IMR-90 (cell line): ENCODE results near the gene PCDHA1.

ENCODE experiments used
- BHLHE40 ChIP-seq: fragments of 150-350 bp; IDR thresholded peaks from 2 replicates; pipeline ENCODE4 v1.6.1; 2016; ENCODE audit warnings: mild to moderate bottlenecking, low read depth, low read length
- CTCF ChIP-seq: conservative IDR thresholded peaks from 2 replicates; pipeline ENCODE4 v1.5.1; 2012; ENCODE audit warnings: mild to moderate bottlenecking, low read depth, low read length, improper control_type of control experiment
- ELK1 ChIP-seq: fragments of 150-350 bp; IDR thresholded peaks from 2 replicates; pipeline ENCODE4 v1.6.1; 2016; ENCODE audit warnings: low read depth, mild to moderate bottlenecking, low read length, moderate library complexity, borderline replicate concordance
- FOS ChIP-seq: fragments of 150-350 bp; IDR thresholded peaks from 2 replicates; pipeline ENCODE4 v1.6.1; 2016; ENCODE audit warnings: low read depth, low read length
- MAFK ChIP-seq: IDR thresholded peaks from 2 replicates; pipeline ENCODE4 v1.6.1; 2012; ENCODE audit warnings: low read depth, low read length, improper control_type of control experiment
- MXI1 ChIP-seq: IDR thresholded peaks from 2 replicates; pipeline ENCODE4 v1.6.1; 2012; ENCODE audit warnings: low read depth, mild to moderate bottlenecking, low read length, moderate library complexity, borderline replicate concordance
- POLR2A ChIP-seq: IDR thresholded peaks from 2 replicates; pipeline ENCODE4 v1.6.1; 2012; ENCODE audit warnings: mild to moderate bottlenecking, low read depth, low read length
- RAD21 ChIP-seq: IDR thresholded peaks from 2 replicates; pipeline ENCODE4 v1.6.1; 2012; ENCODE audit warnings: low read length, improper control_type of control experiment
- USF2 ChIP-seq: fragments of 150-350 bp; IDR thresholded peaks from 2 replicates; pipeline ENCODE4 v1.6.1; 2017; ENCODE audit warnings: mild to moderate bottlenecking, antibody characterized with exemption, low read length, low read depth

GRCh38 chr5:140794595-140795258 lies 8.8 kb downstream of the PCDHA1 start, which contains the start of gene PCDHA2:
- TF ChIP-seq ELK1 (no peak), CTCF (no peak), BHLHE40 (no peak), RAD21 (no peak), USF2 (no peak), POLR2A (no peak), MAFK (no peak), MXI1 (no peak), FOS (no peak)
